ENCODE data around the gene SND1.

Gene SND1

DNA sequence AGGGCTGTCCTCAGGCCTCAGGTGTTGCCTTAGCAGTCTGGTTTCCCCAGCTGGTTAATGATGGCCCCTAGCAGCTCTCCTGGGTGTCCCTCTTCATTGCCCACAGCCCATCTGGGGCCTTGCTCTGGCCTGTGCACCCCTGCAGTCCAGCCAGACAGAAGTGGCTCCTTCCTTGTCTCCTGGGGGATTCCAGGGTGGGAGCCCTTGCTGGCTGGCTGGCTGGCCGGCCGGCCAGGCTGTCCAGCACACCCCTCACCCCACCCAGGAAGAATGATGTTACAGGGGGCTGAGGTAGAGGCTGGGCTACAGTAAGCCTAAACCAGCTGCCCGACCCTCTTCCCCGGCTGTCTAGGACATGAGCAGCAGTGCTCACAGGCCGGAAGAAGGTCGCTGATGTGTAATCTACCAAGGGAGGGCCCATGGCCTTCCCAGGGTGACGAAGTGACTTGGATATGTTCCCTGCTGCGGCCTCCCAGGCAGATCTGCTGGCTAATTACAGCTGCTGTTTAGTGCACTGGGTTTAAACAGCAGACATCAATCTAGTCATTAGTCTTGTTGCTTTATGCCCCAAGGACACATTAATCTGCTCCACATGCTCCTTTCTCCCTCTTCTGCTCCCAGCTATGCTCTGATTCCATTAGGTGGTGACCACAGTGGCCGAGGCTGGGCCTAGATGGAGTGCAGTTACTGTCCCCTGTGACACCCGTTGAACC, 433.1 kb downstream of the SND1 start:
- peaks cover 82% of the 10 kb centered on the region for H3K36me3 Mint-ChIP-seq
- no peak overlapping the region for H3K4me3 Mint-ChIP-seq
- H3K9me3 Mint-ChIP-seq, result no peaks in the 10 kb centered on the region
- no peak overlapping the region for H3K27ac Mint-ChIP-seq
- no peak for ATAC-seq
- no peaks in the 10 kb centered on the region for H3K4me1 Mint-ChIP-seq
- H3K27me3 Mint-ChIP-seq, result no peaks in the 10 kb centered on the region

DNA sequence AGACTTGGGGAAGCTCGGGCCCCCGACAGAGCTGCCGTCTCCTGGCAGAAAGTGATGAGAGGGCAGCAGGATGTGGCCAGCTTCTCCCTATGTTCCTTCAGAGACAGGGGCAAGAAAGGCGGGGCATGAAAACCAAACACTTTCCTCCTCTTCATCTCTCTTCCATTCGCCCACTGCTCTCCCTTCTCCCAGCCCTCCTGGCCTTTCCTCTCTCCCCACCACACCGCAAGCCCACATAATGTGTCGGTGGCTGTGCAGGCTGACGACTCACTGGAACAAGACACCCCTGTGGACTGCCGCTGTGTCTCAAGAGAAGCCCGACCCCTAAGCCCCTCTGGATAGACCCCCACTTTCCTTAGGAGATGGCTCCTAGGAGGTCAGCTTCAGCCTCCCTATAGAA, 438.5 kb downstream of the SND1 start:
- ATAC-seq, result no peak
- Mint-ChIP-seq H3K4me1 (no peaks in the 10 kb centered on the region), H3K27ac (no peak overlapping the region), H3K27me3 (no peaks in the 10 kb centered on the region), H3K9me3 (no peaks in the 10 kb centered on the region), H3K36me3 (peaks cover 85% of the 10 kb centered on the region), H3K4me3 (no peak overlapping the region)

- H3K36me3 Mint-ChIP-seq, result peaks cover 85% of the 10 kb centered on the region
- no peaks in the 10 kb centered on the region for H3K9me3 Mint-ChIP-seq
- no peak for ATAC-seq
- H3K27ac Mint-ChIP-seq, result no peak overlapping the region
- H3K27me3 Mint-ChIP-seq, result no peaks in the 10 kb centered on the region
- H3K4me1 Mint-ChIP-seq, result no peaks in the 10 kb centered on the region
- H3K4me3 Mint-ChIP-seq, result no peak overlapping the region
Measured at GRCh38 chr7:128091106-128091505, 439.1 kb downstream of the SND1 start.

DNA sequence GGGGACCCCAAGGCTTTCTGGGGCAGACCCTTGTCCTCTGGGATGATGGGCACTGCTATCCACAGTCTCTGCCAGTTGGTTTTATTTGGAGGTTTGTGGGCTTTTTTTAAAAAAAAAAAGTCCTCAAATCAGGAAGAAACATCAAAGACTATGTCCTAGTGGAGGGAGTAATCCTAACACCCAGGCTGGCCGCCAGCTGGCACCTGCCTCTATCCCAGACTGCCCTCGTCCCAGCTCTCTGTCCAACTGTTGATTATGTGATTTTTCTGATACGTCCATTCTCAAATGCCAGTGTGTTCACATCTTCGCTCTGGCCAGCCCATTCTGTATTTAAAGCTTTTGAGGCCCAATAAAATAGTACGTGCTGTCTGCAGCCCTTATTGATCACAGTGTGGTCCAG, 440.2 kb downstream of the SND1 start:
- Mint-ChIP-seq H3K4me1 (no peaks in the 10 kb centered on the region), H3K27me3 (no peaks in the 10 kb centered on the region), H3K4me3 (no peak overlapping the region), H3K9me3 (no peaks in the 10 kb centered on the region), H3K36me3 (peaks cover 85% of the 10 kb centered on the region), H3K27ac (no peak overlapping the region)
- no peak for ATAC-seq

GRCh38 chr7:128093614-128094570, 441.9 kb downstream of the SND1 start:
- no peak for ATAC-seq
- no peaks in the 10 kb centered on the region for H3K9me3 Mint-ChIP-seq
- no peak overlapping the region for H3K4me3 Mint-ChIP-seq
- peak overlapping the region; percentile 10 for H3K27ac Mint-ChIP-seq
- H3K4me1 Mint-ChIP-seq, result peaks cover under 1% of the 10 kb centered on the region
- H3K27me3 Mint-ChIP-seq, result no peaks in the 10 kb centered on the region
- peaks cover 79% of the 10 kb centered on the region for H3K36me3 Mint-ChIP-seq

DNA sequence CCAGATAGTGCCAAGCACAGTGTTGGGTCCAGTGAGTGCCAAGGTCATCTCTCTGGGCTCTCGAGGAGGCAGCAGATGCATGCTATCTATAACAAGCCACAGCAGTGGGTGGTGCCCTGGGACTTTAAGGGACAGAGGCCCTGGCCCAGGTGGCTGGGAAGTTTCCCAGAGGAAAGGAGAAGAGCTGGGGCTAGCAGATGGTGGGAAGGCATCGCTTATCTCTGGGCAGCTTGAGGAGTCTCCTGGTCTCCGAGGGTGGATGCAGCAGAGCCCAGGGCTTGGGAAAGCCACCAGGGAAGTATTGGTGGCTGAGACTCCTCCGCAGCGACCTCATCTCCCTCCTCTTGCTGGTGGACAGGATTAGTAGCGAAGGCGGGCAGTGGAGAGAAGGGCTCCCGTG, 442.7 kb downstream of the SND1 start:
- H3K4me3 Mint-ChIP-seq, result no peak overlapping the region

GRCh38 chr7:128097211-128097731, 445.3 kb downstream of the SND1 start:
- H3K4me3 Mint-ChIP-seq, result no peak overlapping the region
- H3K27ac Mint-ChIP-seq, result peak overlapping the region; percentile 33
- H3K36me3 Mint-ChIP-seq, result peaks cover 48% of the 10 kb centered on the region
- no peaks in the 10 kb centered on the region for H3K27me3 Mint-ChIP-seq
- no peak for ATAC-seq
- no peaks in the 10 kb centered on the region for H3K9me3 Mint-ChIP-seq
- H3K4me1 Mint-ChIP-seq, result peaks cover 34% of the 10 kb centered on the region

More for the DNA sequence above, 442.7 kb downstream of the SND1 start:
- Mint-ChIP-seq H3K4me1 (peaks cover 8% of the 10 kb centered on the region), H3K36me3 (peaks cover 72% of the 10 kb centered on the region), H3K27ac (no peak overlapping the region), H3K27me3 (no peaks in the 10 kb centered on the region), H3K9me3 (no peaks in the 10 kb centered on the region)
- no peak for ATAC-seq

DNA sequence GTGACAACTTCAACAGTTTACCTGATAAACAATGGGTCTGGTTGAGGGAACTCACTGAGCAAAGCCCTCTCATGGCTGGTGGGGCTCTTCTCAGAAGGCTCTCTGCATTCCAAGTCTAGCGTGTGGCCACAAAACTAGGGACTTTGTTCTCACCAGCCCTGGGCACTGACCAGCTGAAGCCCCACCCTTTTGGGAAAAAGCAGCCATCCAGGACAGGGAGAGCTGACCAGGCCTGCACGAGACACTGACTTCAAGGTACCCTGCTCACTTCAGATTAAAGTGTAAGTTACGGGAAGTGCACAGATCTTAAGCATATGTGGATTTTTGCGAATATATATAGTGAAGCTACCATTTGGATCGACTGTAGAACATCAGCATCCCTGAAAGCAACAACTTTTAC, 446.6 kb downstream of the SND1 start:
- ATAC-seq, result no peak
- Mint-ChIP-seq H3K27me3 (no peaks in the 10 kb centered on the region), H3K36me3 (peaks cover 35% of the 10 kb centered on the region), H3K4me3 (no peak overlapping the region), H3K4me1 (peaks cover 45% of the 10 kb centered on the region), H3K27ac (peak overlapping the region; percentile 82), H3K9me3 (no peaks in the 10 kb centered on the region)

- H3K27ac Mint-ChIP-seq, result peak overlapping the region; percentile 82
Measured at GRCh38 chr7:128099204-128099671, 447.2 kb downstream of the SND1 start.

DNA sequence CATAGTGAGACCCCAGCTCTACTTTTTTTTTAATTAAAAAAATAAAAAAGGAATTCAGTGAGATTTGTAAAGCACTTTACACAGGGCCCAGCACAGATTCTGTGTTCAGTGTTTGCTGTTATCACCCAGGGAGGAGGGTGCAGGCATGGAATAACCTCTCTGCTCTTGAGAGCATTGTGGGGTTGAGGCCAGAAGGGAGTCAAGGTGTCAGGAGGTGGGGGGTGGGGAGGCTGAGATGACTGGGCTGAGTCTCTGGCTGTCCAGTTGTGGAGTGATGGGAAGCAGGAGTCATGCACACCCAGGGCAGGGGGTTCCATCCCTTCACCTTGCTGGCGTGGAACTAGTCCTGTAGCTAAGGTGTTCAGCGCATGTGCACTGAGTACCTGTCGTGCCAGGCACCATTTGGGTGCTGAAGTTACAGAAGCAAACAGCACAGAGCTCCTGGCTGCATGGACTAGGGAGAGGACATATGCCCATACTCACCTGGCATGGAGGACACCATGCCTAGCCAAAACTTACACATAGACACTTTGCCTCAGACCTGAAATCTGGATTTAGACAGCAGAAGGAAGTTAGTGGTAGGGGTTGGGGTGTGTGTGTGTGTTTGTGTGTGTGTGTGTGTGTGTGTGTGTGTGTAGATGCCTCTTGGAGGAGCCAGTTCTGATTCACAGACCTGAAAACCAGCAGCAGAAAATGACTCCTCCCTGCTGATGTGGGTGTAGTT, 448.4 kb downstream of the SND1 start:
- Mint-ChIP-seq H3K4me3 (no peak overlapping the region), H3K27ac (peak overlapping the region; percentile 82), H3K9me3 (no peaks in the 10 kb centered on the region), H3K4me1 (peaks cover 57% of the 10 kb centered on the region), H3K27me3 (no peaks in the 10 kb centered on the region), H3K36me3 (peaks cover 24% of the 10 kb centered on the region)
- ATAC-seq, result no peak

More at GRCh38 chr7:128099204-128099671, 447.2 kb downstream of the SND1 start:
- peaks cover 33% of the 10 kb centered on the region for H3K36me3 Mint-ChIP-seq
- no peak for ATAC-seq
- peaks cover 47% of the 10 kb centered on the region for H3K4me1 Mint-ChIP-seq
- no peaks in the 10 kb centered on the region for H3K27me3 Mint-ChIP-seq
- H3K4me3 Mint-ChIP-seq, result no peak overlapping the region
- H3K9me3 Mint-ChIP-seq, result no peaks in the 10 kb centered on the region

DNA sequence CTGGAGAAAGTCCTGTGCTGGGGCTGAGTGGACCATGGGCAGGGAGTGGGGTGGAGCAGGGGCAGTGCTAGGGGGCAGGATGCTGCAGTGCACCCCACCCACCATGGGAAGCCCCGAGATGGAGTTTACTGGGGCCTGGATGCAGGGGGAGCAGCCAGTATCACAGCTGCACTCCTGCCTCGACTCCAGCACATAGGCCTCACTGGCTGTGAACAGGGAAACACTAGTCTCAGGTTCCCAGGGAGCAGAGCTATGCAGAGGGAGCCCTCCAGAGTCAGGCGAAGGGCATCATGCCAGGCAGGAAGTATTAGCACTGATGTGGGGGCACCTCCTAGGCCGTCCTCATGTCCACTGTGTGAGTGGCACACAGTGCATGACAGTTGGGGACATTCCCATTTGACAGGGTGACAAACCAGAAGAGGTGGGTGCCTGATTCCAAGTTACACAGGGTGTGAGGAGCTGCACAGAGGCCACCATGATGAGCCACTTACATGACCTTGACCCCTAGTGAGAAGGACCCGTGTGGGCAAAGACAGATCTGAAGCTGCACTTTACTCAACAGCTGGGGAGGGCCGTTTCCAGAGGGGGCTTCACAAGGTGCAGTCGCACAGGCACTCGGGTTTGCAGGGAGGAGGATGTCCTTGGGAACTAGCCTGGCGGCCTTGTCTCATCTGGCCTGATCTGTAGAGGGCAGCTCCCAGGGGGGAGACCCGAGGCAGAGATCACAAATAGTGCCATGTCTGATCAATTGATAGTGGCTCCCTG, 449.1 kb downstream of the SND1 start:
- Mint-ChIP-seq H3K27ac (peak overlapping the region; percentile 82), H3K9me3 (no peaks in the 10 kb centered on the region), H3K4me1 (peaks cover 59% of the 10 kb centered on the region), H3K36me3 (peaks cover 17% of the 10 kb centered on the region), H3K27me3 (no peaks in the 10 kb centered on the region), H3K4me3 (no peak overlapping the region)
- ATAC-seq, result no peak

- Mint-ChIP-seq H3K4me3 (peak overlapping the region; percentile 37), H3K27me3 (no peaks in the 10 kb centered on the region), H3K9me3 (no peaks in the 10 kb centered on the region), H3K4me1 (peaks cover 73% of the 10 kb centered on the region), H3K36me3 (peaks cover 1% of the 10 kb centered on the region), H3K27ac (peak overlapping the region; percentile 93)
- ATAC-seq, result no peak
Measured at GRCh38 chr7:128102490-128103291, 450.7 kb downstream of the SND1 start.

DNA sequence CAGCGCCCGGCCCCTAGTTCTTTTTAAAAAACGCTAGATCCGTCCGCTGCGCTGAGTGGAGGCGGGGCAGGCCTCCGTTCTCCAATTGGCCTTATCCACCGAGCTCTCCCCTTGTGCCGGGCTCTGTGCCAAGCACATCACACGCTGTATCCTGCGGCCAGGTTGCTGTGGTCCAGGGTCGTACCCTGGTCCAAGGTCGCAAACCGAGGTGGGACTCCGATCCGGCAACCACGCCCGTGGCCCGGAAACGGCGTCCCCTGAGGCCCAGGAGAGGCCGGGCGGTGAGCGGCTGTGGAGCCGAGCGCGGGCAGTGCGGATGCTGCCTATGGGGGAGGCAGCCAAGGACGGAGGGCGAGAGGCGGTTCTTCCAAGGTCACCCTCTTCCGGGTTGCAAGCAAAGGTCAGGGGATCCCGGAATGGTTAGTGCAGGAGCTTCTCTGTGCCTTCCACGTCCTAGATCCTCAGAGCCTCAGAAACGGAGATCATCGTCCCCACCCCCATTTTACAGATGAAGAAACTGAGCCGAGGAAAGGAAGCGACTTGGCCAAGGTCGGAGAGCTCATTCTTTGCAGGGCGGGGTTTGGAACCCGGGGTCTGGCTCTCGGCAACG, 451.6 kb downstream of the SND1 start:
- no peaks in the 10 kb centered on the region for H3K9me3 Mint-ChIP-seq
- peak; percentile 58 for ATAC-seq
- peaks cover 82% of the 10 kb centered on the region for H3K4me1 Mint-ChIP-seq
- no peaks in the 10 kb centered on the region for H3K27me3 Mint-ChIP-seq
- H3K27ac Mint-ChIP-seq, result peak overlapping the region; percentile 93
- peak overlapping the region; percentile 97 for H3K4me3 Mint-ChIP-seq
- no peaks in the 10 kb centered on the region for H3K36me3 Mint-ChIP-seq
